ENCODE results near the gene HSPA4L. TPM values are rescaled to one million over a fixed set of nuclear protein-coding genes. Genes with fewer than 3 reads are reported as not detected.

The HSPA4L gene
- total and polyA plus RNA-seq, 2 donors (not counting 3 experiments of a cell fraction or from before 2014, with no cell fraction given) = 1.3 to 12.4 TPM

- Histone ChIP-seq H3K27me3 (ENCODE audit: control insufficient read depth in 2 of 2, insufficient read depth in 2 of 2, low read length in 2 of 2) (no peaks in the 10 kb centered on the region), H3K4me2 (ENCODE audit: insufficient read depth, low read length) (no peak overlapping the region), H3K9ac (replicated peaks; ENCODE audit: extremely low read depth, insufficient read depth, low read length) (no peak overlapping the region), H3K9me3 (replicated peaks; ENCODE audit: control insufficient read depth, insufficient read depth, low read length) (no peaks in the 10 kb centered on the region), H3K36me3 (ENCODE audit: control insufficient read depth in 2 of 2, extremely low read depth in 1 of 2, insufficient read depth in 2 of 2, low read length in 2 of 2) (no peaks in the 10 kb centered on the region), H3K4me1 (ENCODE audit: control insufficient read depth, extremely low read depth, insufficient read depth, low read length) (no peaks in the 10 kb centered on the region), H3K4me3 (replicated peaks in 1 of 3; ENCODE audit: insufficient read depth in 1 of 3, low read depth in 1 of 3, low read length in 3 of 3) (no peak overlapping the region), H3K27ac (ENCODE audit: insufficient read depth, low read depth, low read length) (no peak overlapping the region), H3K79me2 (ENCODE audit: control insufficient read depth, insufficient read depth, low read length) (no peaks in the 10 kb centered on the region), H2AFZ (ENCODE audit: low read depth, low read length) (no peak overlapping the region), H4K20me1 (replicated peaks; ENCODE audit: control insufficient read depth, extremely low read depth, insufficient read depth, low read length) (no peaks in the 10 kb centered on the region), H3K9me1 (replicated peaks; ENCODE audit: control insufficient read depth, extremely low read depth, insufficient read depth, low read length) (no peaks in the 10 kb centered on the region)
- dilution Hi-C loops (cut with MboI; ENCODE audit: extremely low pct_ligation_motif_present, low sequenced_read_pairs) = no loop called here
- FAIRE-seq (no peak), DNase-seq (ENCODE audit: low read depth, low spot score) (no peak)
- CTCF ChIA-PET = interaction anchor here (1.0 kb wide), 1 partner anchor 10 kb away, joined by 3 read pairs; no protein-coding TSS in a partner anchor
- intact Hi-C loops (cut with micrococcal nuclease) = no loop called here
- POLR2A ChIA-PET = no interaction called here
- TF ChIP-seq JUN (IDR thresholded peaks at IDR 0.05; ENCODE audit: borderline replicate concordance, insufficient read depth, insufficient read length, low read depth) (no peak), GATA2 (IDR thresholded peaks at IDR 0.05; ENCODE audit: insufficient read depth, insufficient read length, low read depth, low read length) (no peak), POLR2A (IDR thresholded peaks at IDR 0.05; ENCODE audit: low read depth, low read length) (no peak), POLR2AphosphoS5 (IDR thresholded peaks at IDR 0.05; ENCODE audit: insufficient read depth, low read depth, low read length) (no peak), MAX (IDR thresholded peaks at IDR 0.05; ENCODE audit: insufficient read depth, insufficient read length) (no peak), FOS (IDR thresholded peaks at IDR 0.05; ENCODE audit: borderline replicate concordance, insufficient read depth, low read length) (no peak), EZH2 (IDR thresholded peaks at IDR 0.05; ENCODE audit: borderline replicate concordance, low read depth, low read length, severe bottlenecking) (no peak), MYC (IDR thresholded peaks at IDR 0.05; ENCODE audit: low read depth, low read length) (no peak), CTCF (IDR thresholded peaks at IDR 0.05; ENCODE audit: extremely low read depth in 1 of 2, insufficient read depth in 1 of 2, low read depth in 1 of 2, low read length in 2 of 2) (no peak)
- no TSS peak for BruUV-seq (replicated peaks)
Measured at GRCh38 chr4:127856196-127856812, 74.2 kb downstream of the HSPA4L start.

Measured in endothelial cell of umbilical vein (primary cell).